HEK293T (cell line): ENCODE data around the gene COL4A4.

ENCODE experiments used
- CTCF ChIA-PET: fragments of 350-600 bp; formaldehyde crosslinking; extraction: SDS; loops from one replicate; lab custom pipeline; 2021; ENCODE audit warnings: antibody characterized with exemption, inconsistent platforms; lab: Yijun Ruan, JAX
- POLR2A ChIA-PET: fragments of 350-600 bp; formaldehyde crosslinking; extraction: SDS; loops from one replicate; lab custom pipeline; 2020; ENCODE audit warnings: antibody characterized with exemption, inconsistent platforms; lab: Yijun Ruan, JAX
- DNase-seq: peaks from one replicate; pipeline ENCODE4 v3.0.0; 2012; ENCODE audit warnings: mixed read lengths; ENCODE audit errors: extremely low spot score
- ARNT ChIP-seq: fragments of 450-650 bp; IDR thresholded peaks from 2 replicates; pipeline ENCODE4 v1.6.1; 2017; ENCODE audit warnings: mild to moderate bottlenecking
- BHLHE40 ChIP-seq: fragments of 450-650 bp; IDR thresholded peaks from 2 replicates; pipeline ENCODE4 v1.6.1; 2016; ENCODE audit warnings: mild to moderate bottlenecking, moderate library complexity, borderline replicate concordance
- CTBP1 ChIP-seq: fragments of 450-650 bp; IDR thresholded peaks from 2 replicates; pipeline ENCODE4 v1.6.1; 2016; ENCODE audit warnings: borderline replicate concordance
- ELF4 ChIP-seq: fragments of 450-650 bp; IDR thresholded peaks from 2 replicates; pipeline ENCODE4 v1.6.1; 2017; ENCODE audit warnings: antibody characterized with exemption
- FOXA1 ChIP-seq: fragments of 450-650 bp; IDR thresholded peaks from 2 replicates; pipeline ENCODE4 v1.6.1; 2016; ENCODE audit warnings: mild to moderate bottlenecking
- FOXK2 ChIP-seq: fragments of 450-650 bp; IDR thresholded peaks from 2 replicates; pipeline ENCODE4 v1.6.1; 2016; ENCODE audit warnings: mild to moderate bottlenecking
- FOXM1 ChIP-seq: fragments of 450-650 bp; IDR thresholded peaks from 2 replicates; pipeline ENCODE4 v1.6.1; 2017; ENCODE audit warnings: mild to moderate bottlenecking, borderline replicate concordance
- HDGF ChIP-seq: fragments of 450-650 bp; IDR thresholded peaks from 2 replicates; pipeline ENCODE4 v1.6.1; 2017; ENCODE audit warnings: antibody characterized with exemption, borderline replicate concordance
- L3MBTL2 ChIP-seq: fragments of 450-650 bp; conservative IDR thresholded peaks from 2 replicates; pipeline ENCODE4 v1.6.1; 2016; ENCODE audit warnings: mild to moderate bottlenecking
- LEF1 ChIP-seq: fragments of 450-650 bp; IDR thresholded peaks from 2 replicates; pipeline ENCODE4 v1.6.1; 2017; ENCODE audit warnings: mild to moderate bottlenecking, borderline replicate concordance
- NFRKB ChIP-seq: fragments of 450-650 bp; IDR thresholded peaks from 2 replicates; pipeline ENCODE4 v1.6.1; 2016; ENCODE audit warnings: mild to moderate bottlenecking, moderate library complexity
- PKNOX1 ChIP-seq: fragments of 450-650 bp; IDR thresholded peaks from 2 replicates; pipeline ENCODE4 v1.6.1; 2016
- SUZ12 ChIP-seq: fragments of 450-650 bp; IDR thresholded peaks from 2 replicates; pipeline ENCODE4 v1.6.1; 2016; ENCODE audit warnings: mild to moderate bottlenecking
- TARDBP ChIP-seq: fragments of 450-650 bp; IDR thresholded peaks from 2 replicates; pipeline ENCODE4 v1.6.1; 2016
- ZNF384 ChIP-seq: fragments of 450-650 bp; IDR thresholded peaks from 2 replicates; pipeline ENCODE4 v1.6.1; 2016

Gene COL4A4

GRCh38 chr2:227004482-227004881 lies 159.5 kb downstream of the COL4A4 start:
- CTCF ChIA-PET, result no interaction called here
- TF ChIP-seq PKNOX1, result no peak
- TF ChIP-seq FOXA1, result no peak
- no peak for TF ChIP-seq LEF1
- TF ChIP-seq NFRKB, result no peak
- no peak for TF ChIP-seq ARNT
- TF ChIP-seq BHLHE40, result no peak
- TF ChIP-seq FOXM1, result no peak
- TF ChIP-seq TARDBP, result no peak

GRCh38 chr2:227000123-227000522 lies 163.9 kb downstream of the COL4A4 start:
- CTCF ChIA-PET, result no interaction called here
- TF ChIP-seq L3MBTL2, result no peak
- no peak for TF ChIP-seq SUZ12
- TF ChIP-seq ZNF384, result no peak
- no peak for TF ChIP-seq FOXA1
- no peak for TF ChIP-seq ARNT
- TF ChIP-seq NFRKB, result no peak
- POLR2A ChIA-PET, result no interaction called here

More at GRCh38 chr2:227004482-227004881, 159.5 kb downstream of the COL4A4 start:
- POLR2A ChIA-PET, result no interaction called here
- DNase-seq, result no peak

GRCh38 chr2:226999661-227000060 lies 164.3 kb downstream of the COL4A4 start:
- POLR2A ChIA-PET, result no interaction called here
- CTCF ChIA-PET, result no interaction called here
- TF ChIP-seq NFRKB (no peak), PKNOX1 (no peak), HDGF (no peak), L3MBTL2 (no peak), TARDBP (no peak), FOXM1 (no peak), ARNT (no peak), LEF1 (no peak), FOXA1 (no peak), SUZ12 (no peak), FOXK2 (no peak), CTBP1 (no peak)
- DNase-seq, result no peak

More at GRCh38 chr2:227000123-227000522, 163.9 kb downstream of the COL4A4 start:
- no peak for DNase-seq

- TF ChIP-seq CTBP1 (no peak), ELF4 (no peak), FOXK2 (no peak), ARNT (no peak), FOXM1 (no peak)
- no peak for DNase-seq
- CTCF ChIA-PET, result no interaction called here
- POLR2A ChIA-PET, result no interaction called here
Observed at GRCh38 chr2:226995625-226996041, 168.4 kb downstream of the COL4A4 start.

- DNase-seq, result no peak
- CTCF ChIA-PET, result no interaction called here
- TF ChIP-seq SUZ12 (no peak), ZNF384 (no peak), L3MBTL2 (no peak), HDGF (no peak), LEF1 (no peak), TARDBP (no peak), PKNOX1 (no peak)
- POLR2A ChIA-PET, result no interaction called here
Observed at GRCh38 chr2:226994775-226995174, 169.2 kb downstream of the COL4A4 start.

- TF ChIP-seq ARNT (no peak), HDGF (no peak), FOXK2 (no peak)
- DNase-seq, result no peak
- ChIA-PET POLR2A (no interaction called here), CTCF (no interaction called here)
Observed at GRCh38 chr2:226993171-226993570, 170.8 kb downstream of the COL4A4 start.

GRCh38 chr2:226991663-226992062 lies 172.3 kb downstream of the COL4A4 start:
- no peak for TF ChIP-seq SUZ12
- no peak for TF ChIP-seq BHLHE40
- TF ChIP-seq PKNOX1, result no peak
- ChIA-PET POLR2A (no interaction called here), CTCF (interaction anchor here (1.2 kb wide), 1 partner anchor 42 kb away, joined by 3 read pairs; no protein-coding TSS in a partner anchor)
- no peak for DNase-seq
